Loucy (cell line): ENCODE results near the gene CNTNAP2.

ENCODE experiments used
- H2AFZ ChIP-seq: fragments of 200-600 bp; sonication (generic); 2 replicates; pipeline ENCODE4 v1.6.0; 2016; ENCODE audit warnings: antibody characterized with exemption, mild to moderate bottlenecking, low read length, moderate library complexity
- H3F3A ChIP-seq: fragments of 200-600 bp; 2 replicates; pipeline ENCODE4 v1.6.0; 2016; ENCODE audit warnings: antibody characterized with exemption, low read depth, mild to moderate bottlenecking
- H3K27me3 ChIP-seq: fragments of 200-600 bp; sonication (generic); 2 replicates; pipeline ENCODE4 v1.6.1; 2014; ENCODE audit warnings: low read length, mild to moderate bottlenecking; ENCODE audit not compliant: insufficient read depth, poor library complexity, severe bottlenecking
- H3K36me3 ChIP-seq: fragments of 200-600 bp; sonication (generic); 2 replicates; pipeline ENCODE4 v1.6.1; 2016; ENCODE audit warnings: low read length; ENCODE audit not compliant: insufficient read depth
- H3K4me1 ChIP-seq: fragments of 200-600 bp; sonication (generic); 2 replicates; pipeline ENCODE4 v1.5.1; 2014; ENCODE audit warnings: low read length, mild to moderate bottlenecking; ENCODE audit not compliant: insufficient read depth, poor library complexity, severe bottlenecking
- H3K4me2 ChIP-seq: fragments of 200-600 bp; sonication (generic); 2 replicates; pipeline ENCODE4 v1.6.0; 2014; ENCODE audit warnings: antibody characterized with exemption, low read length, low read depth, mild to moderate bottlenecking; ENCODE audit not compliant: poor library complexity, severe bottlenecking
- H3K4me3 ChIP-seq: fragments of 200-600 bp; sonication (generic); 2 replicates; pipeline ENCODE4 v1.5.1; 2014; ENCODE audit warnings: low read length, mild to moderate bottlenecking, mixed read lengths; ENCODE audit not compliant: poor library complexity, severe bottlenecking
- H3K79me2 ChIP-seq: fragments of 200-600 bp; sonication (generic); 2 replicates; pipeline ENCODE4 v1.6.1; 2014; ENCODE audit warnings: low read length; ENCODE audit not compliant: insufficient read depth
- H3K9ac ChIP-seq: fragments of 200-600 bp; sonication (generic); 2 replicates; pipeline ENCODE4 v1.6.0; 2014; ENCODE audit warnings: mild to moderate bottlenecking, low read depth, low read length, moderate library complexity; ENCODE audit not compliant: poor library complexity, severe bottlenecking
- H3K9me2 ChIP-seq: fragments of 200-600 bp; sonication (generic); replicated peaks from 2 replicates; pipeline ENCODE4 v1.6.1; 2016; ENCODE audit warnings: low read depth, low read length, mixed read lengths
- H3K9me3 ChIP-seq: fragments of 200-600 bp; sonication (generic); 2 replicates; pipeline ENCODE4 v1.6.1; 2014; ENCODE audit warnings: mild to moderate bottlenecking, antibody characterized with exemption, low read length, low read depth; ENCODE audit not compliant: insufficient read depth
- H4K20me1 ChIP-seq: fragments of 200-600 bp; sonication (generic); 2 replicates; pipeline ENCODE4 v1.6.0; 2014; ENCODE audit warnings: antibody characterized with exemption, low read length, mild to moderate bottlenecking; ENCODE audit not compliant: insufficient read depth, poor library complexity, severe bottlenecking
- CTCF ChIP-seq: fragments of 200-600 bp; sonication (generic); conservative IDR thresholded peaks from 2 replicates; pipeline ENCODE4 v1.5.1; 2014; ENCODE audit warnings: mild to moderate bottlenecking, antibody characterized with exemption, low read length
- EZH2phosphoT487 ChIP-seq: fragments of 200-600 bp; IDR thresholded peaks from 2 replicates; pipeline ENCODE4 v1.6.1; 2018; ENCODE audit warnings: antibody characterized with exemption, mild to moderate bottlenecking, moderate library complexity, borderline replicate concordance

CNTNAP2 gene

DNA sequence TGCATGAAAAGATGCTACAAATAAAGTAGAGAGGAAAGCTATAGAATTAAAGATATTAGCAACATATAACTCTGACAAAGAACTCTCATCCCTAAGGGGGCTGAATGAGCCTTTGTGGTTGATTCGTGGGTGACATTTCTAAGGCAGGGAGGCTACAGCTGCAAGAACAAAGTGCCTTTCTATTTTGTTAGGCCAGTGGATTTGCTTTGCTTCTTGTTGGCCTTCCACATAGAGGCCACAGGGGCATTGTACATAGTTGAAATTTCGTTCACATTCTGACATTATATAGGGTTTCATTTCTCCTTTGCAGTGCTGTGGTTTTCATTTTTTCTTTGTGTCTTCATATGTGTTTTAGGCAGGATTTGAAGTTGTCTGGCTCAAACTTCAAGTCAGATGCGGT, 1654.7 kb downstream of the CNTNAP2 start:
- Histone ChIP-seq H2AFZ (no peak overlapping the region), H3K27me3 (no peaks in the 10 kb centered on the region), H3K4me1 (no peaks in the 10 kb centered on the region), H3F3A (no peaks in the 10 kb centered on the region), H3K79me2 (no peaks in the 10 kb centered on the region), H3K9me3 (no peaks in the 10 kb centered on the region), H4K20me1 (no peaks in the 10 kb centered on the region), H3K9ac (no peak overlapping the region), H3K4me2 (no peak overlapping the region), H3K4me3 (no peak overlapping the region), H3K36me3 (no peaks in the 10 kb centered on the region), H3K9me2 (no peaks in the 10 kb centered on the region)
- no peak for TF ChIP-seq CTCF
- TF ChIP-seq EZH2phosphoT487: no peak

DNA sequence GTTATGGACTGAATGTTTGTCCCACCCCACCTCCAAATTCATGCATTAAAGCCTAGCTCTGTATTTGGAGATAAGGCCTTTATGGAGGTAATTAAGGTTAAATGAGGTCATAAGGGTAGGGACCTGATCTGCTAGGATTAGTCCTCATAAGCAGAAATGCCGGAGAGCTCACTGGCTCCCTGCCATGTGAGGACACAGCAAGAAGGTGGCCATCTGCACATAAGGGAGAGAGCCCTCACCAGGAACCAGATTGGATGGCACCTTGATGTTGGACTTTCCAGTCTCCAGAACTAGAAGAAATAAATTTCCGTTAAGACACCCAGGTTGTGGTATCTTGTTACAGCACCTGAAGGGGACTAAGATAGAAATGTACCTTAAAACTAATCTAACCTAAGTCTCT, 1657.9 kb downstream of the CNTNAP2 start:
- H2AFZ ChIP-seq: no peak overlapping the region
- no peak overlapping the region for H3K9ac ChIP-seq
- H3K4me2 ChIP-seq: no peak overlapping the region
- no peak overlapping the region for H3K4me3 ChIP-seq
- no peaks in the 10 kb centered on the region for H3K9me2 ChIP-seq
- TF ChIP-seq EZH2phosphoT487 (no peak), CTCF (no peak)
- H3K27me3 ChIP-seq: no peaks in the 10 kb centered on the region
- H3F3A ChIP-seq: no peaks in the 10 kb centered on the region
- no peaks in the 10 kb centered on the region for H3K4me1 ChIP-seq
- H3K79me2 ChIP-seq: no peaks in the 10 kb centered on the region
- no peaks in the 10 kb centered on the region for H4K20me1 ChIP-seq
- H3K9me3 ChIP-seq: no peaks in the 10 kb centered on the region
- no peaks in the 10 kb centered on the region for H3K36me3 ChIP-seq

DNA sequence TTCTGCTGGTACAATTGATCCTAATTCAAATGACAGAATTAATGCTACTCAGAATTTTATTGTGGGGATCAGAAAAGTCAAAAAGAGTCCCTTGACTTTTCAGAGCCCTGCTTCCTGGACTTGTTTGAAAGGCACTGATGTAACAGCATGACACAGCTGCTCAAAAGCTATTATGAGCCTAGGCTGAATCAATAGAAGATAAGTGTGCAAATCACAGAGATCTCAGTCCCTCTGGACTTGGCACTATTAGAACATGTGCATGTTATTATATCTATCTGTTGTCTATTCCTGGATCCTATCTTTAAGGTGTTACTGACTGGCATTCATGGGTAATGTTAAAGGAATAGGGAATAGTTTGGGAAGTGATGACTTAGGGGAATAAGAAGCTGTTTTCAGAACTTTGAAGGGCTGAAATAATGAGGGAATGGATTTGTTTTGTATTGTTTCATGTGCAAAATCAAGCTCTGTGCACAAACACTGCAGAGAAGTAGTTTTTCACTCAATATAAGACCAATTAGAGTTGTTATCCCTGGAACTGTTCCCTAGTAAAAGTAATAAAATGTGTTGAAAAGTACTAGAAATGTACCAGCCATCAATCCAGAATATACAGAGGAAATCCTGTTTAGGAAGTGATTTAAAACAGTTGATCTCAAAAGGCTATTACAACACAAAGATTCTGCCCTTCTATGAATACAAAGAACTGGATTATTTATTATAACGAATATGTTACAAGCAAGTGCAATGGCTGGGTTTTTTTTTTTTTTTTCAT, 1659.1 kb downstream of the CNTNAP2 start:
- Histone ChIP-seq H3K79me2 (no peaks in the 10 kb centered on the region), H3K27me3 (no peaks in the 10 kb centered on the region), H2AFZ (no peak overlapping the region), H3K4me3 (no peak overlapping the region), H3K9ac (no peak overlapping the region), H4K20me1 (no peaks in the 10 kb centered on the region), H3K9me2 (no peaks in the 10 kb centered on the region), H3F3A (no peaks in the 10 kb centered on the region), H3K4me1 (no peaks in the 10 kb centered on the region), H3K9me3 (no peaks in the 10 kb centered on the region), H3K4me2 (no peak overlapping the region), H3K36me3 (no peaks in the 10 kb centered on the region)
- no peak for TF ChIP-seq EZH2phosphoT487
- TF ChIP-seq CTCF: no peak
